Stimulated activated CD8-positive, alpha-beta memory T cell treated with anti-CD3 and anti-CD28 coated beads, Interleukin-2, amount 100 ng/mL, for 48 hours (primary cell): ENCODE data around the gene JADE2.
A peak's percentile ranks its signal among the peaks of the same experiment; 100 is the strongest.
"Not testable (repeated sequence)": the region's sequence is repeated elsewhere in the genome, so short reads cannot be mapped to it uniquely, and the experiment has no call there.

ENCODE experiments used
- DNase-seq, 2 donors: peaks; one replicate each; pipeline ENCODE4 v3.0.0-alpha.2; 2020; ENCODE audit warnings: low read depth in 2 of 2

Gene JADE2

GRCh38 chr5:134552301-134552700 lies 26.8 kb downstream of the JADE2 start:
- DNase-seq, result no peak

GRCh38 chr5:134552716-134553115 lies 27.2 kb downstream of the JADE2 start:
- DNase-seq, result not testable (repeated sequence)

GRCh38 chr5:134553821-134554267 lies 28.4 kb downstream of the JADE2 start:
- no peak for DNase-seq

- peak; percentile 26 to 58 for DNase-seq
These were observed 29.1 kb downstream of the JADE2 start for GRCh38 chr5:134554319-134555222.

GRCh38 chr5:134555223-134555889 lies 29.9 kb downstream of the JADE2 start:
- no peak for DNase-seq

GRCh38 chr5:134555890-134556311 lies 30.4 kb downstream of the JADE2 start:
- DNase-seq, result peak; percentile 76 to 79

GRCh38 chr5:134556588-134556987 lies 31.1 kb downstream of the JADE2 start:
- DNase-seq, result not testable (repeated sequence)

- DNase-seq, result no peak
These were observed 31.5 kb downstream of the JADE2 start for GRCh38 chr5:134556994-134557393.

GRCh38 chr5:134559672-134560071 lies 34.2 kb downstream of the JADE2 start:
- DNase-seq, result no peak

GRCh38 chr5:134560698-134561097 lies 35.2 kb downstream of the JADE2 start:
- no peak for DNase-seq

GRCh38 chr5:134561871-134562296 lies 36.4 kb downstream of the JADE2 start:
- DNase-seq, result no peak

GRCh38 chr5:134563221-134563620 lies 37.8 kb downstream of the JADE2 start:
- DNase-seq, result no peak

GRCh38 chr5:134563962-134564361 lies 38.5 kb downstream of the JADE2 start:
- DNase-seq, result no peak

GRCh38 chr5:134564396-134564795 lies 38.9 kb downstream of the JADE2 start:
- no peak for DNase-seq

- DNase-seq, result no peak
These were observed 40.6 kb downstream of the JADE2 start for GRCh38 chr5:134565791-134566740.

- no peak for DNase-seq
These were observed 41.3 kb downstream of the JADE2 start for GRCh38 chr5:134566741-134567221.

GRCh38 chr5:134567641-134568336 lies 42.3 kb downstream of the JADE2 start:
- DNase-seq, result no peak

- no peak for DNase-seq
These were observed 42.8 kb downstream of the JADE2 start for GRCh38 chr5:134568337-134568700.

GRCh38 chr5:134568761-134569695 lies 43.6 kb downstream of the JADE2 start:
- DNase-seq, result no peak
